Thymus (tissue), 11 donors: ENCODE results near the gene CALCOCO1. TPM values are rescaled to one million over a fixed set of nuclear protein-coding genes. Genes with fewer than 3 reads are reported as not detected.
A peak's percentile ranks its signal among the peaks of the same experiment; 100 is the strongest.

Source experiments
- DNase-seq, 9 donors: peaks; one replicate each; pipeline ENCODE4 v3.0.0-alpha.2; 2013; ENCODE audit warnings: low spot score in 9 of 9, low read depth in 6 of 9, missing footprints in 1 of 9
- H3K27ac ChIP-seq, 2 donors: one replicate each; pipeline ENCODE4 v1.5.1; 2013; ENCODE audit warnings: control low read depth in 1 of 2, low read depth in 1 of 2, low read length in 1 of 2, mild to moderate bottlenecking in 1 of 2, moderate library complexity in 1 of 2
- H3K27me3 ChIP-seq, 2 donors: one replicate each; pipeline ENCODE4 v1.5.1; 2013; ENCODE audit warnings: low read length in 1 of 2; ENCODE audit not compliant: control insufficient read depth in 2 of 2, insufficient read depth in 1 of 2
- H3K36me3 ChIP-seq, 2 donors: one replicate each; pipeline ENCODE4 v1.5.1; 2013; ENCODE audit warnings: low read length in 1 of 2, mild to moderate bottlenecking in 1 of 2, moderate library complexity in 1 of 2; ENCODE audit not compliant: control insufficient read depth in 2 of 2, insufficient read depth in 2 of 2
- H3K4me1 ChIP-seq, 2 donors: one replicate each; pipeline ENCODE4 v1.5.1; 2013; ENCODE audit warnings: low read length in 2 of 2; ENCODE audit not compliant: control insufficient read depth in 2 of 2, insufficient read depth in 2 of 2
- H3K4me3 ChIP-seq, 2 donors: one replicate each; pipeline ENCODE4 v1.5.1; 2013; ENCODE audit warnings: low read length in 2 of 2, control low read depth in 1 of 2, mild to moderate bottlenecking in 1 of 2
- H3K9me3 ChIP-seq, 2 donors: one replicate each; pipeline ENCODE4 v1.5.1; 2013; ENCODE audit warnings: low read length in 1 of 2, mild to moderate bottlenecking in 1 of 2; ENCODE audit not compliant: control insufficient read depth in 2 of 2, insufficient read depth in 1 of 2
- WGBS: extraction: QIAGEN DNeasy Blood & Tissue Kit; methylation state at CpG from one replicate; pipeline ENCODE4 v1.1.7; 2013; 5-methylcytosine and 5-hydroxymethylcytosine counted together
- polyA plus RNA-seq: library from polyadenylated mRNA; stranded (reverse); fragments of 200-250 nt; gene quantifications from one replicate; pipeline ENCODE4 v1.2.3, GENCODE V29; 2013
- total RNA-seq: library from RNA; stranded (reverse); fragments of 120-200 nt; gene quantifications from one replicate; pipeline ENCODE4 v1.2.4, GENCODE V29; 2013
- donor health status: healthy.

CALCOCO1 gene
- total and polyA plus RNA-seq, 2 donors, result 55.3 to 92.9 TPM

- H3K9me3 ChIP-seq, result no peaks in the 10 kb centered on the region
- no peak overlapping the region for H3K27ac ChIP-seq
- WGBS, result 72% methylated on average over 6 of the region's 6 CpGs
- no peaks in the 10 kb centered on the region for H3K36me3 ChIP-seq
- peaks cover 0 to 10% of the 10 kb centered on the region in 2 donors for H3K4me1 ChIP-seq
- H3K27me3 ChIP-seq, result peaks cover 44 to 94% of the 10 kb centered on the region in 2 donors
- DNase-seq, result no peak
- no peak overlapping the region for H3K4me3 ChIP-seq
Measured at GRCh38 chr12:53700567-53700966, 26.7 kb downstream of the CALCOCO1 start.

- peaks cover 53 to 95% of the 10 kb centered on the region in 2 donors for H3K27me3 ChIP-seq
- DNase-seq, result no peak
- H3K27ac ChIP-seq, result no peak overlapping the region
- no peaks in the 10 kb centered on the region for H3K9me3 ChIP-seq
- peaks cover 4 to 18% of the 10 kb centered on the region in 2 donors for H3K4me1 ChIP-seq
- no peak overlapping the region for H3K4me3 ChIP-seq
- 40% methylated on average over 5 of the region's 5 CpGs for WGBS
- H3K36me3 ChIP-seq, result no peaks in the 10 kb centered on the region
Measured at GRCh38 chr12:53699678-53700025, 27.6 kb downstream of the CALCOCO1 start.

- no peak for DNase-seq
- Histone ChIP-seq H3K4me1 (peaks cover 4 to 18% of the 10 kb centered on the region in 2 donors), H3K9me3 (no peaks in the 10 kb centered on the region), H3K4me3 (no peak overlapping the region), H3K27ac (no peak overlapping the region), H3K36me3 (no peaks in the 10 kb centered on the region), H3K27me3 (peaks cover 57 to 96% of the 10 kb centered on the region in 2 donors)
- 72% methylated on average over 3 of the region's 3 CpGs for WGBS
Measured at GRCh38 chr12:53698948-53699677, 28.1 kb downstream of the CALCOCO1 start.

- Histone ChIP-seq H3K9me3 (no peaks in the 10 kb centered on the region), H3K36me3 (no peaks in the 10 kb centered on the region), H3K27ac (no peak overlapping the region), H3K27me3 (peaks cover 64 to 98% of the 10 kb centered on the region in 2 donors), H3K4me3 (no peak overlapping the region), H3K4me1 (peaks cover 4 to 18% of the 10 kb centered on the region in 2 donors)
- 9% methylated on average over 24 of the region's 24 CpGs for WGBS
- DNase-seq, result no peak
Measured at GRCh38 chr12:53696655-53697331, 30.5 kb downstream of the CALCOCO1 start.

- Histone ChIP-seq H3K4me1 (peaks cover 4 to 18% of the 10 kb centered on the region in 2 donors), H3K4me3 (no peak overlapping the region), H3K27ac (no peak overlapping the region), H3K9me3 (peaks cover 0 to 1% of the 10 kb centered on the region in 2 donors), H3K36me3 (no peaks in the 10 kb centered on the region), H3K27me3 (peaks cover 60 to 96% of the 10 kb centered on the region in 2 donors)
- peak in 3 of 9 donors; percentile 21 to 51 (median 21) for DNase-seq
- 3% methylated on average over 11 of the region's 11 CpGs for WGBS
Measured at GRCh38 chr12:53696285-53696654, 31.0 kb downstream of the CALCOCO1 start.

DNA sequence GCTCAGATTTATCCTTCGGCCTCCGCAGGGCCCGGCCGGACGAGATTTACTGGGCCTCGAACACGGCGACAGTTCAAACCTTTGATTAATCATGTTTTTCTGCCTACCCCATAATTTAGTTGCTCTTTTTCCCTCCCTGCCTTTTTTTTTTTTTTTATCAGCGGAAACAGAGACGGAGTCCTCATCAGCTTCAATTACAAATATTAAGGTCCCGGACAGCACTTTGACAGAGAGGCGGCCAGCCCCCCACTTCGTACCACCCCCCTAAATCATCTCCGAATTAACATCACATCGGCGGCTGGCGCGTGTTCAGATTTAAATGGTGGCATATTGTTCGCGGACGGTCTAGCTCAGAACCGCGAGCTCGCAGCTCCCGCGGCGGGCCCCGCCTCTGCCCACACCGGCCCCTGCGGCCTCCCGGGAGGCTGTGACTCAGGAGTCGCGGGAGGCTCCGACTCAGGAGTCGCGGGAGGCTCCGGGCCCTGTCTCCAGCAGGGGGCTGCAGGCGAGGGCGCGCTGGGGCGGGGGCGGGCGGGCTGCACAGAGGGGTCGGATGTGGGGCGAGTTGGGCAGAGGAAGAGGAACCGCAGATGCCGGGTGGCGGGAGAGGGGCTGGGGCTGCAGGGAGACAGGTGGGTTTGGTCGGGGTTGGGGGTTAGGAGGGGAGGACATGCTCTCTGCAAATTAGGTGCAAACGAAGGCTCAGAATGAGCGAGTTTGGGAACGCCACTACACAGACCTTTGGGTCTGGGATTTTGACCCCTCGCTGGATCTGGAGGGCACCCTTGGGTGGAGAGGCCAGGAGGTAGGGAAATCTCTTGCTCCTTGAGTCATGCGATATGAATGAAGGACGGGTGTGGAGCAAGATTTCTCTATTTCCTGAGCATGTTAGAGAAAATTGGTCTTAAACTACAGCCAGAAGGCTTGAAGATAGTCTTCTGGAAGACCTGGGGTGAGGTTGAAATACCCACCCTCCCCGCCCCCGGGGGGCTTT is 31.8 kb downstream of the CALCOCO1 start:
- peaks cover 57 to 96% of the 10 kb centered on the region in 2 donors for H3K27me3 ChIP-seq
- H3K9me3 ChIP-seq, result peaks cover 0 to 4% of the 10 kb centered on the region in 2 donors
- DNase-seq, result peak in 1 of 9 donors; percentile 26
- no peaks in the 10 kb centered on the region for H3K36me3 ChIP-seq
- peaks cover 4 to 18% of the 10 kb centered on the region in 2 donors for H3K4me1 ChIP-seq
- H3K4me3 ChIP-seq, result peak overlapping the region in 1 of 2 donors; percentile 30
- WGBS, result 2% methylated on average over 57 of the region's 57 CpGs
- H3K27ac ChIP-seq, result no peak overlapping the region

GRCh38 chr12:53694756-53695151 is 32.5 kb downstream of the CALCOCO1 start:
- no peak overlapping the region for H3K4me3 ChIP-seq

DNA sequence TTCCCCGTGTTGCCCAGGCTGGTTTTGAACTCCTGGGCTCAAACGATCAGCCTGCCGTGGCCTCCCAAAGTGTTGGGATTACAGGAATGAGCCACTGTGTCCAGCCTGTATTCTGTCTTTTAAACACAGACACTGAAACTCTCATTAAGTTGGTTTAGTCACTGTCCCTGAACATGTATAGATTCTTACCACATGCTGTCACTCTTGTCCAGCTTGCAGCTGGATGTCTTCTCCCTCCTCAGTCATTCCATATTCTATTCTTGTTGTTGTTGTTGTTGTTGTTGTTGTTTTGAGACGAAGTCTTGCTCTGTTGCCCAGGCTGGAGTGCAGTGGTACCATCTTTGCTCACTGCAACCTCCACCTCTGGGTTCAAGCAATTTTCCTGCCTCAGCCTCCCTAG is 39.1 kb downstream of the CALCOCO1 start:
- 97% methylated on average over 4 of the region's 4 CpGs for WGBS
- no peak for DNase-seq
- Histone ChIP-seq H3K4me1 (no peaks in the 10 kb centered on the region), H3K36me3 (no peaks in the 10 kb centered on the region), H3K27ac (no peak overlapping the region), H3K27me3 (peaks cover 7 to 36% of the 10 kb centered on the region in 2 donors), H3K4me3 (no peak overlapping the region), H3K9me3 (peaks cover 0 to 4% of the 10 kb centered on the region in 2 donors)

More at GRCh38 chr12:53694756-53695151, 32.5 kb downstream of the CALCOCO1 start:
- peaks cover 0 to 4% of the 10 kb centered on the region in 2 donors for H3K9me3 ChIP-seq
- peaks cover 4 to 18% of the 10 kb centered on the region in 2 donors for H3K4me1 ChIP-seq
- WGBS, result 11% methylated on average over 16 of the region's 16 CpGs
- no peak for DNase-seq
- no peaks in the 10 kb centered on the region for H3K36me3 ChIP-seq
- no peak overlapping the region for H3K27ac ChIP-seq
- H3K27me3 ChIP-seq, result peaks cover 50 to 93% of the 10 kb centered on the region in 2 donors
